Activated T-helper 1 cell treated with anti-CD3 and anti-CD28 coated beads, Interleukin-12 subunit alpha, Interleukin-12 subunit beta, Interleukin-2, Interleukin-4 antibody, amounts not matched to agents 30 ng/mL and 10 ng/mL and 1 ng/mL, durations not matched to agents 14 hours and 24 hours and 36 hours (primary cell): ENCODE measurements around the gene SPOCK3. TPM values are rescaled to one million over a fixed set of nuclear protein-coding genes. Genes with fewer than 3 reads are reported as not detected.

Experiments used
- DNase-seq: peaks from one replicate; pipeline ENCODE4 v3.0.0; 2021; ENCODE audit warnings: low spot score
- H3K27ac Mint-ChIP-seq: one replicate; pipeline ENCODE4 v1.8.0; 2021; ENCODE audit warnings: mild to moderate bottlenecking, mixed read lengths
- H3K27me3 Mint-ChIP-seq: one replicate; pipeline ENCODE4 v1.8.0; 2022; ENCODE audit warnings: mild to moderate bottlenecking, moderate library complexity, mixed read lengths; ENCODE audit not compliant: insufficient read depth
- H3K36me3 Mint-ChIP-seq: one replicate; pipeline ENCODE4 v1.8.0; 2021; ENCODE audit warnings: low read depth, mixed read lengths
- H3K4me1 Mint-ChIP-seq: one replicate; pipeline ENCODE4 v1.8.0; 2021; ENCODE audit warnings: low read depth, mixed read lengths
- H3K4me3 Mint-ChIP-seq: one replicate; pipeline ENCODE4 v1.8.0; 2021; ENCODE audit warnings: mild to moderate bottlenecking, moderate library complexity, mixed read lengths
- H3K9me3 Mint-ChIP-seq: one replicate; pipeline ENCODE4 v1.8.0; 2021; ENCODE audit warnings: mixed read lengths
- intact Hi-C: fragments of 100-400 bp; cut with micrococcal nuclease; formaldehyde crosslinking; loops from one replicate; pipeline ENCODE4 v1.15.1; 2024
- total RNA-seq: library from RNA; stranded (reverse); gene quantifications from 2 replicates; pipeline ENCODE4 v1.2.3, GENCODE V29; 2022

SPOCK3 gene
- total RNA-seq, 1 donor from 2014 or later, result not detected

GRCh38 chr4:167143018-167143417, 91.3 kb downstream of the SPOCK3 start:
- Mint-ChIP-seq H3K36me3 (no peaks in the 10 kb centered on the region), H3K4me1 (no peaks in the 10 kb centered on the region), H3K9me3 (no peaks in the 10 kb centered on the region), H3K27me3 (no peaks in the 10 kb centered on the region), H3K27ac (no peak overlapping the region), H3K4me3 (no peak overlapping the region)
- DNase-seq, result no peak
- intact Hi-C loops, result no loop called here

- Mint-ChIP-seq H3K36me3 (no peaks in the 10 kb centered on the region), H3K4me1 (no peaks in the 10 kb centered on the region), H3K27ac (no peak overlapping the region), H3K4me3 (no peak overlapping the region), H3K9me3 (no peaks in the 10 kb centered on the region), H3K27me3 (no peaks in the 10 kb centered on the region)
- intact Hi-C loops, result no loop called here
- no peak for DNase-seq
Measured at GRCh38 chr4:167136270-167136669, 98.0 kb downstream of the SPOCK3 start.

DNA sequence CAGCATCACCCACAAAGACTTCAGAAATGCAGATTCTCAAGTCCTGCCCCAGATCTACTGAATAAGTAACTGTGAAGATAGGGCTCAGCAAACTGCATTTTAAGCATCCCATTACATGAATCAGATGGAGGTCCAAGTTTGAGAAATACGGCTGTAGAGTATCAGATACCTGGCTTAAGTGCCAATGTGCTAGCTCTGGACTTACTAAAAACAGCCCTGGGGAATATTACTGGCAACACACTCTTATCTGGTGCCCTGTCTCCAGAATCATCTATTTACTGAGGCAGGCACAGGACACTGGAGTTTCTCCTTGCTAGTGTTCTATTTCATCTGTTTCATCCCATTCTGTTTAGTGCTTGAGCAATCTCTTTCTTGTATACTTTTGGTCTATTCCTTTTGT, 105.1 kb downstream of the SPOCK3 start:
- Mint-ChIP-seq H3K27ac (no peak overlapping the region), H3K4me3 (no peak overlapping the region), H3K4me1 (no peaks in the 10 kb centered on the region), H3K9me3 (no peaks in the 10 kb centered on the region), H3K27me3 (no peaks in the 10 kb centered on the region), H3K36me3 (no peaks in the 10 kb centered on the region)
- intact Hi-C loops, result no loop called here
- DNase-seq, result no peak

DNA sequence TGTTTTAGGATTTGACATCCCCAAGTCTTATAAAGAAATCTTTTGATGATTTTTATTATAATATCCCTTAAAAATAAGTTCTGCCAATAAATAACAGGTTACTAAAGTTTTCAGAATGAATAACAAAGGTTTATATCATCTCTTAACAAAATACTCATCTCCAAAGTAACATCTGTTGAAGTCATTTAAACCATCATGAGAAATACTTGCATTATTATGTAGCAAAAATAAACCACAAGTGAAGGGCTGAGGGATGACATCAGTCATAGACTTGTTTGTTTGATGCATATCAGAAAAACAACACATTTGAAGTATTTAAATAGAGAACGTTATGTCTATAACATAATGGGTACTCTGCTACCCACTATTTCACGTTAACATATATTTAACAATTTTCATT, 114.9 kb downstream of the SPOCK3 start:
- Mint-ChIP-seq H3K36me3 (no peaks in the 10 kb centered on the region), H3K27me3 (no peaks in the 10 kb centered on the region), H3K4me3 (no peak overlapping the region), H3K9me3 (no peaks in the 10 kb centered on the region), H3K27ac (no peak overlapping the region), H3K4me1 (no peaks in the 10 kb centered on the region)
- no peak for DNase-seq
- intact Hi-C loops, result no loop called here

GRCh38 chr4:167117273-167117672, 117.0 kb downstream of the SPOCK3 start:
- no peak overlapping the region for H3K4me3 Mint-ChIP-seq
- H3K27me3 Mint-ChIP-seq, result no peaks in the 10 kb centered on the region
- intact Hi-C loops, result no loop called here
- no peak overlapping the region for H3K27ac Mint-ChIP-seq
- H3K9me3 Mint-ChIP-seq, result no peaks in the 10 kb centered on the region
- H3K4me1 Mint-ChIP-seq, result no peaks in the 10 kb centered on the region
- no peaks in the 10 kb centered on the region for H3K36me3 Mint-ChIP-seq
- DNase-seq, result no peak

DNA sequence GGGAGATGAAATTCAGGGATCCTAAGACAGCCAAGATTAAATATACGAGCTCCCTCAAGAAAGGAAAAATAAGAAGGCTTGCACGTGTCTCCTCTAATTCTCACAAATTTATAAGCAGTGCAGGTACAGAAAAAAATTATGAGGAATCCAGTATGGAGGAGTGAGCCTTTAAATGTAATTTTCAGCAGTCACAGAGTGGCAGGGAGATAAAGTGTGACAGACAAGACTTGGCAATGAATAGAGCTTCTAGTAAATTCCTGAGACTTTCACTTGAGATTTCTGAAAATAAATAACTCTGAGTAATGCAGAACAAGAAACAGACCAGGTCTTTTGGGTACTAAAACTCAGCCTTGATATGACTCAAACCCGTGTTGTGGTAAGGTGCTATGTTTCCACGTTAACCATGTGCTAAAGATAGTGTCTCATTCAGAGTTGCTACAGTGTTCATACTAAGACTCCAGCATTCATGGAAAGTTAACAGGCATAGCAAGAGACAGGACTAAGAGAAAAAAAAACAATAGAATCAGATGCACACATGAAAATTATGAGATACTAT, 119.8 kb downstream of the SPOCK3 start:
- H3K4me3 Mint-ChIP-seq, result no peak overlapping the region
- H3K27me3 Mint-ChIP-seq, result no peaks in the 10 kb centered on the region
- intact Hi-C loops, result no loop called here
- DNase-seq, result no peak
- no peak overlapping the region for H3K27ac Mint-ChIP-seq
- no peaks in the 10 kb centered on the region for H3K4me1 Mint-ChIP-seq
- no peaks in the 10 kb centered on the region for H3K36me3 Mint-ChIP-seq
- no peaks in the 10 kb centered on the region for H3K9me3 Mint-ChIP-seq

GRCh38 chr4:167111622-167112021, 122.7 kb downstream of the SPOCK3 start:
- Mint-ChIP-seq H3K27ac (no peak overlapping the region), H3K9me3 (no peaks in the 10 kb centered on the region), H3K4me1 (no peaks in the 10 kb centered on the region), H3K27me3 (no peaks in the 10 kb centered on the region), H3K36me3 (no peaks in the 10 kb centered on the region), H3K4me3 (no peak overlapping the region)
- intact Hi-C loops, result loop anchor here (2.0 kb wide), 1 partner anchor 677 kb away; no protein-coding TSS in a partner anchor
- no peak for DNase-seq

DNA sequence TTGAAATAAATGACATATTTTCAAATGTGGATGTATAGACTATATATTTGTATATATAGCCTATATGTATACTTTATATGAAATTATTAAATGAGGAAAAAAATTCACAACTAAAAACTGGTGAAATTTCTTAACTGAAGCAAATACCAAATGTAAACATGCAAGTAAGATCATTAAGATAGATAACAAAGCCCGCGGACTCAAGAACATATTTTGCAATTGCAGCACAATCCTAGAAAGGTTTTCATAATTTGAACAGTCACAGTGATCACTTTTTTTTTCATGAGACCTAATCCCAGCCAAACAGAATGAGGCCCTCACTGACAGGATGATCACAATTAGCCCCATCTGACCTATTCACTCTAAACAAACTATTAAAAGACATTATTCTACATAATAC, 123.2 kb downstream of the SPOCK3 start:
- Mint-ChIP-seq H3K27ac (no peak overlapping the region), H3K36me3 (no peaks in the 10 kb centered on the region), H3K9me3 (no peaks in the 10 kb centered on the region), H3K4me1 (no peaks in the 10 kb centered on the region), H3K27me3 (no peaks in the 10 kb centered on the region), H3K4me3 (no peak overlapping the region)
- DNase-seq, result no peak
- intact Hi-C loops, result loop anchor here (2.0 kb wide), 1 partner anchor 678 kb away; no protein-coding TSS in a partner anchor

GRCh38 chr4:167109859-167110258, 124.4 kb downstream of the SPOCK3 start:
- Mint-ChIP-seq H3K36me3 (no peaks in the 10 kb centered on the region), H3K27me3 (no peaks in the 10 kb centered on the region), H3K4me3 (no peak overlapping the region), H3K27ac (no peak overlapping the region), H3K9me3 (no peaks in the 10 kb centered on the region), H3K4me1 (no peaks in the 10 kb centered on the region)
- no peak for DNase-seq
- intact Hi-C loops, result loop anchor here (2.0 kb wide), 1 partner anchor 679 kb away; no protein-coding TSS in a partner anchor

DNA sequence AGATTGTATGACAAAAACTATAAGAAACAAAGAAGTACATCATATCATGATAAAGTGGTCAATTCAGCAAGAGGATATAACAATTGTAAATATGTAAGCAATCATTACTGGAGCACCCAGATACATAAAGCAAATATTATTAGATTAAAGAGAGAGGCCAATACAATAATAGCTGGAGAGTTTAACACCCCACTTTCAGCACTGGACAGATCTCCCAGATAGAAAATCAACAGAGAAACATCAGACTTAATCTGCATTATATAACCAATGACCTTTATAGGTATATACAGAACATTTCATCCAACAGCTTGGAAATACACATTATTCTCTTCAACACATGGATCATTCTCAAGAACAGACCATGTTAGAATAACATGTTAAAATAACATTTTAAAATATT, 128.4 kb downstream of the SPOCK3 start:
- H3K4me3 Mint-ChIP-seq, result no peak overlapping the region
- intact Hi-C loops, result no loop called here
- H3K36me3 Mint-ChIP-seq, result no peaks in the 10 kb centered on the region
- H3K9me3 Mint-ChIP-seq, result no peaks in the 10 kb centered on the region
- H3K27ac Mint-ChIP-seq, result no peak overlapping the region
- no peaks in the 10 kb centered on the region for H3K27me3 Mint-ChIP-seq
- no peak for DNase-seq
- no peaks in the 10 kb centered on the region for H3K4me1 Mint-ChIP-seq

- no peaks in the 10 kb centered on the region for H3K4me1 Mint-ChIP-seq
- H3K36me3 Mint-ChIP-seq, result no peaks in the 10 kb centered on the region
- no peak overlapping the region for H3K4me3 Mint-ChIP-seq
- H3K9me3 Mint-ChIP-seq, result no peaks in the 10 kb centered on the region
- no peaks in the 10 kb centered on the region for H3K27me3 Mint-ChIP-seq
- intact Hi-C loops, result no loop called here
- DNase-seq, result no peak
- H3K27ac Mint-ChIP-seq, result no peak overlapping the region
Measured at GRCh38 chr4:167102475-167102874, 131.8 kb downstream of the SPOCK3 start.

DNA sequence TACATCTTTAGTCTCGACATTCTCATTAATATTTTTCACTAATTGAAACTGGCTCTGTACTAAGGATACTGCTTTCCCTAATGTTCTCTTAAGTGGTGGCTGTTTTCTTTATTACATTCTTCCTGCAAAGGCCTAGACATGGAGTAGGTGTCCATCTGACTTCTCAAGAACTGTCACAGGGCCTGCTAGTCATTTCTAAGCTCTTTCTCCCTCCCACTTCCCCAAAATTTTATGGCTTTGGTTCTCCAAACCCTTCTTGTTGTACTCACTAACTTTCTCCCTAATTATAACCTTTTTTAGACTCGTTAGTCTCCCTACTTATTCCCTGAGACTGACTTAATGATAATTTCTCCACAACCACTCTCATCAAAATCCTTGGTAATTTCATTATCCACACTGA, 133.3 kb downstream of the SPOCK3 start:
- H3K4me3 Mint-ChIP-seq, result no peak overlapping the region
- no peak overlapping the region for H3K27ac Mint-ChIP-seq
- no peaks in the 10 kb centered on the region for H3K9me3 Mint-ChIP-seq
- H3K36me3 Mint-ChIP-seq, result no peaks in the 10 kb centered on the region
- intact Hi-C loops, result no loop called here
- H3K27me3 Mint-ChIP-seq, result no peaks in the 10 kb centered on the region
- no peaks in the 10 kb centered on the region for H3K4me1 Mint-ChIP-seq
- no peak for DNase-seq

GRCh38 chr4:167100120-167100519, 134.2 kb downstream of the SPOCK3 start:
- Mint-ChIP-seq H3K4me1 (no peaks in the 10 kb centered on the region), H3K27ac (no peak overlapping the region), H3K9me3 (no peaks in the 10 kb centered on the region), H3K27me3 (no peaks in the 10 kb centered on the region), H3K4me3 (no peak overlapping the region), H3K36me3 (no peaks in the 10 kb centered on the region)
- no peak for DNase-seq
- intact Hi-C loops, result no loop called here

DNA sequence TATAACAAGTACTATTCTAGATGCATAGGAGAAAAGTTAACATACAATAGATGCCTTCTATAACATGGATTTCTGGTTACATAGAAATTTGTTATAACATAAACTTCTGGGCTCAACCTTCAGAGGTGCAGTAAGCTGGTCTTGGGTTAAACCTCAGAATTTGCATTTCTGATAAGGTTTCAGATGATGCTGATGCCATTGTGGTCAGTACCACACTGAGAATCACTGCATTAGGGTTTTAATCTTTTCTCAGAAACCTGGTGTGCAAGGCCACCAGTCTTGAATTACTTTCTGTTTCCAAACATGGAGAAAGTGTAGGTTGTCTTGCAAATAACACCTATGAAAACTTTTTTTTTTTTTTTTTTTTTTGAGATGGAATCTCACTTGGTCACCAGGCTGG, 146.2 kb downstream of the SPOCK3 start:
- intact Hi-C loops, result no loop called here
- Mint-ChIP-seq H3K4me3 (no peak overlapping the region), H3K27me3 (no peaks in the 10 kb centered on the region)

More for the DNA sequence above, 146.2 kb downstream of the SPOCK3 start:
- no peak for DNase-seq
- Mint-ChIP-seq H3K9me3 (no peaks in the 10 kb centered on the region), H3K36me3 (no peaks in the 10 kb centered on the region), H3K4me1 (no peaks in the 10 kb centered on the region), H3K27ac (no peak overlapping the region)
